Nephron (organoid): ENCODE results near the gene AQP12A.

ENCODE experiments used
- H3K27ac Mint-ChIP-seq, 3 experiments: 2 replicates each; pipeline ENCODE4 v1.8.0; 2020; ENCODE audit warnings: mixed read lengths in 3 of 3, mild to moderate bottlenecking in 2 of 3, moderate library complexity in 1 of 3
- H3K27me3 Mint-ChIP-seq: 2 replicates; pipeline ENCODE4 v1.8.0; 2021; ENCODE audit warnings: low read depth, mild to moderate bottlenecking, moderate library complexity, mixed read lengths
- H3K36me3 Mint-ChIP-seq: 2 replicates; pipeline ENCODE4 v1.8.0; 2020; ENCODE audit warnings: low read depth, mixed read lengths
- H3K4me1 Mint-ChIP-seq: 2 replicates; pipeline ENCODE4 v1.8.0; 2020; ENCODE audit warnings: mixed read lengths
- H3K4me3 Mint-ChIP-seq, 3 experiments: 2 replicates each; pipeline ENCODE4 v1.8.0; 2020; ENCODE audit warnings: mild to moderate bottlenecking in 3 of 3, mixed read lengths in 3 of 3, moderate library complexity in 2 of 3
- H3K9me3 Mint-ChIP-seq: 2 replicates; pipeline ENCODE4 v1.8.0; 2020; ENCODE audit warnings: mixed read lengths
- CTCF ChIP-seq, 3 experiments: fragments of 200-600 bp; sonication (generic); IDR thresholded peaks; one replicate each; pipeline ENCODE4 v1.5.0; 2021; ENCODE audit warnings: antibody characterized with exemption in 3 of 3; ENCODE audit not compliant: unreplicated experiment in 3 of 3

The AQP12A gene

DNA sequence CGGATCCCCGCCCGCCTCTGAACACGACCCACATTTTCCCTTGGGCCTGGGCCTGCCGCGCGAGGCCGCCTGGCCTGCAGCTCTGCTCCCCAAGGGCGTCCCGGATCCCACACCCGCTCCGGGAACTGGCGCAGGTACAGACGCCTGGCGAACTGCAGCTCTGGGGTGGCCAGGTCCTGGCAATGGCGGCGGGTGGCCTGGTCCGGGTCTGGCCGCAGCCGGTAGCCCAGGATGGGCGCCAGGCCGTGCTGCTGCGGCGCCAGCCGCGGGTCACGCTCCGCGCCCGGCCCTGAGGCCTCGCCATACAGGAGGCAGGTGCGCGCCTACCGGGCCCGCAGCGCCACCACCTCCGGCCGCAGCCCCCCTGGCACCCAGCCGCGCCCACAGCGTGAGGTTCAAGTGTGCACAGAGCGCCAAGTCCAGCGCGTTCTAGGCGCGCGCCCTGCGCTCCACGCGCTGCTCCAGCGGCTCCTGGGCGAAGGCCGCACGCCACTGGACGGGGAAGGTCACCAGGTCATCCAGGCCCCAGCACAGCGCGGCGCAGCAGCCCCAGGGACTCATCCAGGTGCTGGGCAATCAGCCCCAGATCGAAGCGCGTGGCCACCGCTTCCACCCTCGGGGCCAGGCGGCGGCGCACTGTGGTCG lies 9.5 kb downstream of the AQP12A start:
- no peaks in the 10 kb centered on the region for H3K36me3 Mint-ChIP-seq
- H3K4me1 Mint-ChIP-seq, result peaks cover 5% of the 10 kb centered on the region
- H3K27me3 Mint-ChIP-seq, result peaks cover 9% of the 10 kb centered on the region
- H3K9me3 Mint-ChIP-seq, result no peaks in the 10 kb centered on the region
- no peak overlapping the region for H3K27ac Mint-ChIP-seq
- TF ChIP-seq CTCF (IDR thresholded peaks at IDR 0.05; ENCODE audit: unreplicated experiment in 3 of 3), result no peak
- no peak overlapping the region for H3K4me3 Mint-ChIP-seq

GRCh38 chr2:240701736-240702639 lies 10.3 kb downstream of the AQP12A start:
- Mint-ChIP-seq H3K9me3 (no peaks in the 10 kb centered on the region), H3K27ac (no peak overlapping the region), H3K36me3 (no peaks in the 10 kb centered on the region), H3K27me3 (peaks cover 9% of the 10 kb centered on the region), H3K4me1 (peaks cover 5% of the 10 kb centered on the region), H3K4me3 (no peak overlapping the region)
- no peak for TF ChIP-seq CTCF (IDR thresholded peaks at IDR 0.05; ENCODE audit: unreplicated experiment in 3 of 3)

GRCh38 chr2:240702640-240703011 lies 11.0 kb downstream of the AQP12A start:
- peaks cover 12% of the 10 kb centered on the region for H3K27me3 Mint-ChIP-seq
- H3K4me3 Mint-ChIP-seq, result no peak overlapping the region
- H3K9me3 Mint-ChIP-seq, result no peaks in the 10 kb centered on the region
- H3K36me3 Mint-ChIP-seq, result no peaks in the 10 kb centered on the region
- peaks cover 11% of the 10 kb centered on the region for H3K4me1 Mint-ChIP-seq
- no peak overlapping the region for H3K27ac Mint-ChIP-seq
- no peak for TF ChIP-seq CTCF (IDR thresholded peaks at IDR 0.05; ENCODE audit: unreplicated experiment in 3 of 3)

- Mint-ChIP-seq H3K36me3 (no peaks in the 10 kb centered on the region), H3K27me3 (peaks cover 22% of the 10 kb centered on the region), H3K4me3 (no peak overlapping the region), H3K4me1 (peaks cover 15% of the 10 kb centered on the region), H3K27ac (no peak overlapping the region), H3K9me3 (peaks cover 3% of the 10 kb centered on the region)
- TF ChIP-seq CTCF (IDR thresholded peaks at IDR 0.05; ENCODE audit: unreplicated experiment in 3 of 3), result no peak
Observed at GRCh38 chr2:240703417-240704341, 12.0 kb downstream of the AQP12A start.

DNA sequence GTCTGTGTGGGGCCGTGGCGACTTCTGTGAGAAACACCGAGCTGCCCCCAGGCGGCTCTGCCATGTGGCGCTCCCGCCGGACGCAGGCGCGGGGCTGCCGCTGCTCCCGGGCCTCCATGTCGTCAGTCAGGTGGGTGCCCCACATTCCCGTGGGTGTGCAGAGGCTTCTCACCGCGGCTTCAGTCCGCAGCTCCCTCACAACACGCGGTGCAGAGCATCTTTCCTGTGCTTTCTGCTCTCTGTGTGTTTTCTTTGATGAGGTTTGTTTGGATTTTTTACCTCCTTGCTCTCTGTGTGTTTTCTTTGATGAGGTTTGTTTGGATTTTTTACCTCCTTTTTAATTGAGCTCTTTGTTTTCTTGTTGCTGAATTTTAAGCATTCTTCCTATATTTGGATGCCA lies 13.0 kb downstream of the AQP12A start:
- H3K4me3 Mint-ChIP-seq, result no peak overlapping the region
- no peak for TF ChIP-seq CTCF (IDR thresholded peaks at IDR 0.05; ENCODE audit: unreplicated experiment in 3 of 3)
- H3K36me3 Mint-ChIP-seq, result no peaks in the 10 kb centered on the region
- H3K4me1 Mint-ChIP-seq, result peaks cover 15% of the 10 kb centered on the region
- H3K9me3 Mint-ChIP-seq, result peaks cover 3% of the 10 kb centered on the region
- H3K27me3 Mint-ChIP-seq, result peaks cover 26% of the 10 kb centered on the region
- peak overlapping the region in 1 of 3 experiments; percentile 5 for H3K27ac Mint-ChIP-seq
